Measurements from ENCODE around the gene XKR8.

DNA sequence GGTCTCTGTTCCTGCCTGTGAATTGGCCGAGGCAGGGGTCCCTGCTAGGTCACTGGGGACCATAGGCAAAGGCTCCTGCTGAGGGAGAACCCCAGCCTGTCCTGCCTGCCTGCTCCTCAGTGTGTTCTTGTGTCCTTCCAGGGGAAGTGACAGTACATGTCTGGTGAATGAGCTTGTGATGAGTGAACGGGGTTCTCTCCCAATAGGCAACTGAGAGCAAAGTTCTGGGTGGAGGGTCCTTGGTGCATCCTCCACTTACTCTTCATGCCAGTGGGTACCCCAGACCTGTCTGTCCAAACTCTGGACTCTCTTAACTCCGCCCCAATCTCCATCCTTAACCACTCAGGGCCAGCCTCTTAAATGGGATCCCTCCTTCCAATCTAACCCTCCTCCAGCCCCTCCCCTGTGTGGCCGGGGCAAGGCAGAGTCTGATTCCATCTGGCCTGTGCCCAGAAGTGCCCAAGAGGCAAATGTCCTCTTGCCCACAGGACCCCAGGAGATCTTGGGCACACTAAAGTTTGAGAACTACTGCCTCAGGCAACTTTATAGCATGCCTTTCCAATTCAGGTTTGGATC lies 2.0 kb downstream of the XKR8 start:
- TF ChIP-seq ZNF274 (IDR thresholded peaks at IDR 0.05; ENCODE audit: low read depth, low read length), result no peak
- TF ChIP-seq YY1 (IDR thresholded peaks at IDR 0.05; ENCODE audit: insufficient read depth, insufficient read length), result no peak

All from NT2/D1 (cell line).